Nephron progenitor cell (in vitro differentiated cells): ENCODE data around the gene CHRNG.

Experiments
- DNase-seq: peaks from one replicate; pipeline ENCODE4 v3.0.0; 2021
- H3K27ac Mint-ChIP-seq: 2 replicates; pipeline ENCODE4 v1.8.0; 2021; ENCODE audit warnings: mild to moderate bottlenecking, moderate library complexity, mixed read lengths
- H3K27me3 Mint-ChIP-seq: 2 replicates; pipeline ENCODE4 v1.8.0; 2021; ENCODE audit warnings: mild to moderate bottlenecking, low read depth, mixed read lengths; ENCODE audit not compliant: poor library complexity
- H3K36me3 Mint-ChIP-seq: 2 replicates; pipeline ENCODE4 v1.8.0; 2021; ENCODE audit warnings: low read depth, mixed read lengths
- H3K4me1 Mint-ChIP-seq: 2 replicates; pipeline ENCODE4 v1.8.0; 2021; ENCODE audit warnings: mixed read lengths
- H3K4me3 Mint-ChIP-seq: 2 replicates; pipeline ENCODE4 v1.8.0; 2021; ENCODE audit warnings: mild to moderate bottlenecking, moderate library complexity, mixed read lengths
- H3K9me3 Mint-ChIP-seq: 2 replicates; pipeline ENCODE4 v1.8.0; 2021; ENCODE audit warnings: mild to moderate bottlenecking, moderate library complexity, mixed read lengths
- TF ChIP-seq, protein P1 (sequence below): fragments of 200-600 bp; sonication (generic); IDR thresholded peaks from 2 replicates; pipeline ENCODE4 v1.5.0; 2021; ENCODE audit warnings: antibody characterized with exemption

CHRNG gene

DNA sequence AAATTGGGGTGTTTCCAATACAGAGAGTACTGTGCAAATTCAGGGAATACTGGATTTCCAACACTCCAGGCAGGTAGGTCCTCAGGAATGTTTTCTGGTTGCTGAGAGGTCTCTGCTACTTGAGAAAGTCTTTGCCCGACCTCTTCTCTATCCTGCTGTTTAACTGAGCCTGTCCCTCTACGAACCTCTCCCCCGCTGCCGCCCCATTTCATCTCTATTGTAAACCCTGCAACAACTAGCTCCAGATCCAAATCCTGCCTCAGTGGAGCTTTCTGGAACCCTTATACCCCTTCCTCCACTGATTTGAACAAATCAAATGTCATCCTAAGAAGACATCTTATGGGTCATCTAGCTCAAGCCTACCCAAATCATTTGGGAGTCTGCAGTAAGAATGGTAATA lies 12.3 kb downstream of the CHRNG start:
- Mint-ChIP-seq H3K4me3 (peak overlapping the region; percentile 97), H3K9me3 (peaks cover 34% of the 10 kb centered on the region), H3K36me3 (peaks cover 73% of the 10 kb centered on the region), H3K27me3 (no peaks in the 10 kb centered on the region), H3K4me1 (peaks cover 28% of the 10 kb centered on the region), H3K27ac (peak overlapping the region; percentile 64)
- TF ChIP-seq, protein P1, sequence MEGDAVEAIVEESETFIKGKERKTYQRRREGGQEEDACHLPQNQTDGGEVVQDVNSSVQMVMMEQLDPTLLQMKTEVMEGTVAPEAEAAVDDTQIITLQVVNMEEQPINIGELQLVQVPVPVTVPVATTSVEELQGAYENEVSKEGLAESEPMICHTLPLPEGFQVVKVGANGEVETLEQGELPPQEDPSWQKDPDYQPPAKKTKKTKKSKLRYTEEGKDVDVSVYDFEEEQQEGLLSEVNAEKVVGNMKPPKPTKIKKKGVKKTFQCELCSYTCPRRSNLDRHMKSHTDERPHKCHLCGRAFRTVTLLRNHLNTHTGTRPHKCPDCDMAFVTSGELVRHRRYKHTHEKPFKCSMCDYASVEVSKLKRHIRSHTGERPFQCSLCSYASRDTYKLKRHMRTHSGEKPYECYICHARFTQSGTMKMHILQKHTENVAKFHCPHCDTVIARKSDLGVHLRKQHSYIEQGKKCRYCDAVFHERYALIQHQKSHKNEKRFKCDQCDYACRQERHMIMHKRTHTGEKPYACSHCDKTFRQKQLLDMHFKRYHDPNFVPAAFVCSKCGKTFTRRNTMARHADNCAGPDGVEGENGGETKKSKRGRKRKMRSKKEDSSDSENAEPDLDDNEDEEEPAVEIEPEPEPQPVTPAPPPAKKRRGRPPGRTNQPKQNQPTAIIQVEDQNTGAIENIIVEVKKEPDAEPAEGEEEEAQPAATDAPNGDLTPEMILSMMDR: no peak
- no peak for DNase-seq

DNA sequence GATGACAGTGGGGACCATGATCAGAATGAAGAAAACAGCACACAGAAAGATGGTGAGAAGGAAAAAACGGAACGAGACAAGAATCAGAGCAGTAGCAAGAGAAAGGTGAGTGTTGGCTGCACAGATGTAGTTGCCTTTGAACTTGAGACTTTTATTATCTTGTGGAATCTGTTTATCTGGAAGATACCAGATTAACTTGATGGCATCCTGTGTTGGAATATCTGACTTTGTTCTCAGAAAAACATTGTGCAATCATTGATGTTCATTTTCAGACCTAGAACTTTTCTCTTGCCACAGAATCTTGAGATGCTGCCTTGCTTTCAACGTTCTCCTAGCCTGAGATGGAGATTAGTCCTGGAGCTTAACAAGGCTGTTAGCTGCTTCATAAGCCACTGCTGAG lies 16.9 kb downstream of the CHRNG start:
- Mint-ChIP-seq H3K4me3 (no peak overlapping the region), H3K36me3 (peaks cover 76% of the 10 kb centered on the region), H3K27ac (peak overlapping the region; percentile 6), H3K4me1 (peaks cover 14% of the 10 kb centered on the region), H3K9me3 (no peaks in the 10 kb centered on the region), H3K27me3 (no peaks in the 10 kb centered on the region)
- DNase-seq: no peak
- TF ChIP-seq, protein P1: no peak

DNA sequence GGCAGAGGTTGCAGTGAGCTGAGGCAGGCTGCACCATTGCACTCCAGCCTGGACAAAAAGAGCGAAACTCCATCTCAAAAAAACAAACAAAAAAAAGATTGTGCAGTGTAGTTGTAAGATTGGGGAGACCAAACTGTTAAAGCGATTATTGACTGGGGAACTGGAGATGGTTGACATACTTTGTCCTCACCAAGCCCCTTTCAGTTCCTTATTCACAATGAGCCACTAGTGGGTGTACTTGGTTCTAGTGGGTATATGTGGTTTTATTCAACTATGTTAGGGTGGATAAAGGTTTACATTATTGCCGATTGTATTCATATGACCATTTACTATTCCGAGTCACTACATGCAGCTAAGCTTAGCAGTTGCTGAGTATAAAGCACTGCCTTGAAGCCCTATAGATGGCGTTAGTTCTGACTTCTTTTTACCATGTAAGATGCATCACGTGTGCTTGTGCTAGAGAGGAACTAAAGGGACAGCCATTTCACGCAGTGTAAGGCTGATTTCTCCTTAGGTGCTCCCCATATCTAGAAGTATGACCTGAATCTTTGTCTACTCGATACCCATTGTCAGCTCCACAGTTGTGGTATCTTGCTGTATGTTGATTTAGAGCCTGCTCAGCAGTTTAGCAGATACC lies 23.1 kb downstream of the CHRNG start:
- H3K4me3 Mint-ChIP-seq: no peak overlapping the region
- H3K36me3 Mint-ChIP-seq: peaks cover 84% of the 10 kb centered on the region
- TF ChIP-seq, protein P1: no peak
- DNase-seq: no peak
- no peaks in the 10 kb centered on the region for H3K4me1 Mint-ChIP-seq
- H3K27me3 Mint-ChIP-seq: peaks cover 5% of the 10 kb centered on the region
- H3K9me3 Mint-ChIP-seq: no peaks in the 10 kb centered on the region
- peak overlapping the region; percentile 56 for H3K27ac Mint-ChIP-seq

DNA sequence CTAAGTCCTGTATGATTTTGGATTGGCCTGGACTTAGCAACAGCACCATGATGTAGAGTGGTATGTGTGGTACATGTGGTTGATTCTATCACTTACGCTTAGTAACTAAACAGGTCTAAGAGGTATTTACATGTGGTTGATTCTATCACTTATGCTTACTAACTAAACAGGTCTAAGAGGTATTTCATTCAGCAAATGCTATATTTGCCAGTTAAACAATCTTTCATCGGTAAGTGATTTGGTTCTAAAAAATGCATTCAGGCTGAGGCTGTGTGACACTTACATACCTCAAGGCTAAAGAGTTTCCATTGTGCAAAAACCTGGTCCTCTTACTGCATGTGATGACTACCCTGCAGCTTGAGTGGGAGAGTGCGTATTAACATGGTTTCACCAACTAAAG lies 24.1 kb downstream of the CHRNG start:
- Mint-ChIP-seq H3K36me3 (peaks cover 88% of the 10 kb centered on the region), H3K9me3 (no peaks in the 10 kb centered on the region), H3K4me1 (no peaks in the 10 kb centered on the region), H3K27ac (no peak overlapping the region), H3K27me3 (peaks cover 5% of the 10 kb centered on the region), H3K4me3 (no peak overlapping the region)
- TF ChIP-seq, protein P1: no peak
- DNase-seq: no peak

DNA sequence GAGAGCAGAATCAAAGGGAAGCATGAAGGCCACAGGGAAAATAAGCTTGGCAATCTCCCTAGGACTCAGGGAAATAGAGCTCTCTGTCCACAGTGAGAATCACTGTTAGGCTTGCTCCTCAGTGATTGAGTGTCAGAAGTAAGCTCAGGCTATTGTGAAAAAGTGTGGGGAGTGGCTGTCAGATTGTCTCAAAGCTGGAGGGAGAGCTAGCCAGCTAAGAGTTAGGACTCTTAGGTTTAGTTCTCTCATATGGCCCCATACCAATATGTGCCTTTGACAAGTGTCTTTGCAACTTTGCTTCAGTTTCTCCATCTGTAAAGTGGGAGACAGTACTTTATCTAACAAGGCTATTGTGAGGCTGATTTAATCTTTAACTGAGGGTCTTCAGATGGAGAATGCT lies 28.2 kb downstream of the CHRNG start:
- no peaks in the 10 kb centered on the region for H3K9me3 Mint-ChIP-seq
- no peak overlapping the region for H3K27ac Mint-ChIP-seq
- no peak for DNase-seq
- no peaks in the 10 kb centered on the region for H3K4me1 Mint-ChIP-seq
- no peaks in the 10 kb centered on the region for H3K27me3 Mint-ChIP-seq
- H3K4me3 Mint-ChIP-seq: no peak overlapping the region
- peaks cover 86% of the 10 kb centered on the region for H3K36me3 Mint-ChIP-seq
- TF ChIP-seq, protein P1: no peak

DNA sequence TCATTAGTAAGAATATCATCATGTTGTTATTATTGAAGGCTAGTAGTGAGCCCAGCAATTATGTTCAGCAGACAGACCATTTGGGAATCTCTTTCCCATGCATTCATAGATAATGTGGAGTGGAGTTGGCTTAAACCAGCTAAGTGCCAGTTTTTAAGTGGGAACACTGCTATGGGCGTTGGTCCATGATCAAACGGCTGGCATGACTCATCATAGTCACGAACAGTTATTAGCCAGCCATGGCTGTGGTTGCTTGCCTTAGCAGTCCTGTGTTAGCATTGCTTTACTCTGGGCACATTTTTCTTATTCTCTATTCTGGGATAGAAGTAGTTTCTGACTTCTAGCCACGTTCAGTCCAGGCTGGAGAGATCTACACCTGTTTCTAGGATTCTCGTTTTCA lies 28.7 kb downstream of the CHRNG start:
- Mint-ChIP-seq H3K27me3 (no peaks in the 10 kb centered on the region), H3K36me3 (peaks cover 81% of the 10 kb centered on the region), H3K27ac (no peak overlapping the region)

More for the DNA sequence above, 28.7 kb downstream of the CHRNG start:
- TF ChIP-seq, protein P1: no peak
- Mint-ChIP-seq H3K9me3 (no peaks in the 10 kb centered on the region), H3K4me3 (no peak overlapping the region), H3K4me1 (no peaks in the 10 kb centered on the region)
- DNase-seq: no peak
